GM19455 (cell line): ENCODE measurements around the gene ROCK2.

ENCODE experiments used
- ATAC-seq: cut with Tn5 transposase; IDR thresholded peaks from one replicate; pipeline ENCODE4 v1.9.1; 2021; ENCODE audit not compliant: unreplicated experiment

Gene ROCK2

DNA sequence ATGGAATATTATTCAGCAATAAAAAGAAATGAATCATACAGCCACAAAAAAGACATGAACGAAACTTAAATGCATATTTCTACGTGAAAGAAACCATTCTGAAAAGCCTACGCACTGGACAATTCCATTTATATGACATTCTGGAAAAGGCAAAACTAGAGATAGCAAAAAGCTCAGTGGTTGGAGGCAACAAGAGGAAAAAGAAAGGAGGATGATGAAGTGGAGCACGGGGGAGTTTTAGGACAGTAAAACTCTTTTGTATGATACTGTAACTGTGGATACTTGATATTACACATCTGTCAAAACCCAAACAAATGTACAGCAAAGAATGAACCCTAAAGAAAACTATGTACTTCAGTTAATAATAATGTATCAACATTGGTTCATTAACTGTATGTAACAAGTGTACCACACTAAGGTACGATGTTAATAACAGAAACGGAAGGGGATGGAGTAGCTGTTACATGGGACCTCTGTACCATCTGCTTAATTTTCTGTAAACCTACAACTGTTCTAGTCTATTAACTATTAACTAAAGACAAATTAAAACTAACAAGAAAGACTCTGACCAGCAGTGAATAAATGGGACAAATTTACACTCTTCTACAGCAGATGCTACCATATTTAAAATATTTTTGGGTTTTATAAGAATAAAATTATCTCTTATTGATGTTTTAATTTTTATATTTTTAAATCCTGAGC, 31.5 kb downstream of the ROCK2 start:
- no peak for ATAC-seq

DNA sequence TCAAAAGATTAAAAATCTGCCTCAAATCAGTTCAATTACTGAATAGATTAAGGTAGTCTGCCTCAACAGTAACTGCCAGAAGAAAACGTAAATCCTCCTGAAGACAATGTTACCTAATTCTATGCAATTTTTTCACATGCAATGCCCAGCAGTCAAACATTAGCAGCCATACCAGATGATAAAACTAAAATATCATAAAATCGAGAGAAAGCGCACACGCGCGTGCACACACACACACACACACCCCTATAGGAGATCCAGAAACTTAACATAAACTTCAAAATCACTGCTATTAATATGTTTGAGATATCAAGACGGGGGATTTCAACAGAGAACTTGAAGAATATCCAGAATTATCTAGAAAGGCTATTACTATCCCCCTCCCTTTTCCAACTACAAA, 32.9 kb downstream of the ROCK2 start:
- ATAC-seq = no peak

- ATAC-seq = no peak
Measured at GRCh38 chr2:11310212-11310611, 34.2 kb downstream of the ROCK2 start.

GRCh38 chr2:11309706-11310105, 34.7 kb downstream of the ROCK2 start:
- no peak for ATAC-seq

GRCh38 chr2:11307764-11308415, 36.5 kb downstream of the ROCK2 start:
- ATAC-seq = no peak

GRCh38 chr2:11305958-11306357, 38.5 kb downstream of the ROCK2 start:
- ATAC-seq = no peak

- no peak for ATAC-seq
Measured at GRCh38 chr2:11305338-11305737, 39.1 kb downstream of the ROCK2 start.

- ATAC-seq = no peak
Measured at GRCh38 chr2:11304476-11304875, 40.0 kb downstream of the ROCK2 start.

- no peak for ATAC-seq
Measured at GRCh38 chr2:11303290-11304013, 41.0 kb downstream of the ROCK2 start.

DNA sequence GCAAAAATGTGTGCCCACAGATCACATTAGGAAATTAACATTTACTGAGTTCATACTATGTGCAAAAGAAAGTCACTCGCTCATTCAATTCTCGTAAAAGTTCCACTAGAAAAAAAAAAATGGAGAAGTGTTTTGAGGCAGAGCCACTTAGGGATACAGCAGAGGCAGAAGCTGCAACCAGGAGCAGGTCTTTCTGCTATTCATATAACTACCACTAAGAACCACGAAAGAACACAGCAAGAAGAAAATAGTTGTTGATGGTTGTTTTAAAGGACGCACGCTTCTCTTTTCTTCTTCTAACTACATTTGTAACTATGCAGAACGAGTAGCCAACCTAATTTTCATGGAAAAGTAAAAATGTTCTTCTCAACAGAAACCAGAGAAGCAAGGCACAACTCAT, 45.0 kb downstream of the ROCK2 start:
- no peak for ATAC-seq

DNA sequence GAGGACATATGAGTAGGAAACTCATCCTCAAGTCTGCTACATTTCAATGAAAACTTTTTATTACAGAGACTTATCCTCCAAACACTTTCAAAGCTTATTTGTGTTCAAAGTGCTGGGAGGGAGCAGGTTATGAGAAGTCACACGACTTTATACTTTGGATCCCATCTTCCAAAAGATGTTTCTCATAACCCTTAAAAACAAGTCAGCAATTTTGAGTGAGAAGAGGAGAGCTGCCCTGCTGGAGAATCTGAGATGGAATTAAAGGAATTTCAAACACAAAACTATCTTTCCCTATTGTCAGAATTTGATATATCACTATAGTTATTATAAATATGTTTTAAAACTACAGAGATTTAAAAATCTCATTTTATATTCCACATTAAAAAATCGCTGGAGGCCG, 45.8 kb downstream of the ROCK2 start:
- ATAC-seq = no peak

DNA sequence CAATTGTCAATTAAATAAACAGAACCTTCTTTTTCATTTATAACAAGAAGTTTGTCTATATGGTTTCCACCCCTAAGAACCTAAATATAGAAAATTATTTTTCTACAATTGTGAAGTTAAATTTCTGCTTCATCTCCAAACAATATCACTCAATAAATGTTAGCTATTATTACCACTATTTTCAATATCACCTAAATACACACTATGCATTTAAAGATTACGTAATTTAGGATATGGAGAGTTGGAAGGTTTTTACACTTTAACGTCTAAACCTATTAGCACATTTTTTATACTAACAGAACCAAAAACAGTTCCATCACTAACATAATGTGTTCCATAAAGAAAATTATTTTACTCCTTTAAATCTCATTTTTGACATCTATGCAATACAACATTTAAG, 48.0 kb downstream of the ROCK2 start:
- ATAC-seq = no peak

DNA sequence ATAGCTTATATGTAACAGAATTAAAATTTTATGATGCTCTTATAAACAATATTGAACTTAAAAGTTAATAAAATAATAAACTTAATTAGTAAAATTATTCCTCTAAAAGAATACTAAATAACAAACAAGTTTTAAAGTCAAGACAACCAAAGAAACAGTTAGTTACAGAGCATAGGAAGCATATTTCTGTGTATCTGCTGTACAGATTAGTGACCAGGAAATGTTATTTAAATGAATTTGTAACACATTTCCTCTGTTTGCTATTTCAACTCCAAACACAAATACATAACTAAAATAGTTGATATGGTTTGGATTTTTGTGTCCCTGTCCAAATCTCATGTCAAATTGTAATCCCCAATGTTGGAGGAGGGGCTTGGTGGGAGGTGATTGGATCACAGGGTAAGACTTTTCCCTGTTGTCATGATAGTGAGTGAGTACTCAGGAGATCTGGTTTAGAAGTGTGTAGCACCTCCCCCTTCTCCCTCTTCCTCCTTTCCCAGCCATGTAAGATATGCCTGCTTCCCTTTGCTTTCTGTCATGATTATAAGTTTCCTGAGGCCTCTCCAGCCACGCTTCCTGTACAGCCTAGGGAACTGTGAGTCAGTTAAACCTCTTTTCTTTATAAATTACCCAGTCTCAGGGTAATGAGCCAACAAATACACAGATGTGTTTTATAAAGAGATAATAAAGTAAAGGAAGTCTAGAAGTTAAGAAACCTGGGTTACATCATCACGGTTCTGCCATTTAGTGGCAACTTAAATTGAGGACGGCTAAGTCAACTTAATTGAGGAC, 51.8 kb downstream of the ROCK2 start:
- ATAC-seq = no peak

- ATAC-seq = no peak
Measured at GRCh38 chr2:11290713-11291112, 53.7 kb downstream of the ROCK2 start.

GRCh38 chr2:11290211-11290610, 54.2 kb downstream of the ROCK2 start:
- ATAC-seq = no peak

- ATAC-seq = no peak
Measured at GRCh38 chr2:11288431-11288830, 56.0 kb downstream of the ROCK2 start.

GRCh38 chr2:11286749-11287148, 57.7 kb downstream of the ROCK2 start:
- no peak for ATAC-seq

- ATAC-seq = no peak
Measured at GRCh38 chr2:11286323-11286722, 58.1 kb downstream of the ROCK2 start.

- no peak for ATAC-seq
Measured at GRCh38 chr2:11285499-11285898, 58.9 kb downstream of the ROCK2 start.

- no peak for ATAC-seq
Measured at GRCh38 chr2:11281186-11281585, 63.2 kb downstream of the ROCK2 start.

GRCh38 chr2:11280713-11281112, 63.7 kb downstream of the ROCK2 start:
- ATAC-seq = no peak
